ENCODE measurements around the gene DISC1. TPM values are rescaled to one million over a fixed set of nuclear protein-coding genes. Genes with fewer than 3 reads are reported as not detected.

DISC1 gene
- total and polyA plus RNA-seq, 2 of the 13 experiments (the other 11 are each of a cell fraction or from before 2014, with no cell fraction given), result 4.2 to 4.6 TPM

GRCh38 chr1:231841616-231842344, 215.2 kb downstream of the DISC1 start (continued):
- TF ChIP-seq ZFP90 (CRISPR knock-in tag; IDR thresholded peaks at IDR 0.05; ENCODE audit: borderline replicate concordance) (no peak), ZNF567 (CRISPR knock-in tag; IDR thresholded peaks at IDR 0.05; ENCODE audit: borderline replicate concordance) (no peak), ZNF17 (CRISPR knock-in tag; IDR thresholded peaks at IDR 0.05) (no peak), ATF1 (CRISPR knock-in tag; IDR thresholded peaks at IDR 0.05) (no peak), ZNF138 (CRISPR knock-in tag; IDR thresholded peaks at IDR 0.05; ENCODE audit: low read depth) (no peak), RNF2 (conservative IDR thresholded peaks at IDR 0.05; ENCODE audit: low read depth) (no peak), CCDC6 (CRISPR knock-in tag; IDR thresholded peaks at IDR 0.05) (no peak), ZNF782 (CRISPR knock-in tag; IDR thresholded peaks at IDR 0.05; ENCODE audit: borderline replicate concordance) (no peak), BHLHE40 (IDR thresholded peaks at IDR 0.05; ENCODE audit: low read length) (0 out of 2 replicates have a peak, but pooled peaks have one; percentile 46), ZSCAN22 (CRISPR knock-in tag; IDR thresholded peaks at IDR 0.05) (no peak), ZNF737 (CRISPR knock-in tag; IDR thresholded peaks at IDR 0.05; ENCODE audit: borderline replicate concordance) (no peak), HNF1B (CRISPR knock-in tag; IDR thresholded peaks at IDR 0.05) (peak; percentile 59; the same call in 1 of the 2 replicates), SP140L (CRISPR knock-in tag; IDR thresholded peaks at IDR 0.05; ENCODE audit: borderline replicate concordance) (no peak), ZNF292 (CRISPR knock-in tag; IDR thresholded peaks at IDR 0.05; ENCODE audit: borderline replicate concordance, low read depth) (0 out of 2 replicates have a peak, but pooled peaks have one; percentile 30), GATA4 (IDR thresholded peaks at IDR 0.05; ENCODE audit: borderline replicate concordance, low read depth) (no peak), PLSCR1 (CRISPR knock-in tag; IDR thresholded peaks at IDR 0.05; ENCODE audit: borderline replicate concordance) (no peak), ZNF382 (CRISPR knock-in tag; IDR thresholded peaks at IDR 0.05; ENCODE audit: borderline replicate concordance) (no peak), IKZF4 (CRISPR knock-in tag; IDR thresholded peaks at IDR 0.05; ENCODE audit: borderline replicate concordance, low read depth, not compliant biosample characterization) (no peak)
- TF ChIP-seq, protein P1, sequence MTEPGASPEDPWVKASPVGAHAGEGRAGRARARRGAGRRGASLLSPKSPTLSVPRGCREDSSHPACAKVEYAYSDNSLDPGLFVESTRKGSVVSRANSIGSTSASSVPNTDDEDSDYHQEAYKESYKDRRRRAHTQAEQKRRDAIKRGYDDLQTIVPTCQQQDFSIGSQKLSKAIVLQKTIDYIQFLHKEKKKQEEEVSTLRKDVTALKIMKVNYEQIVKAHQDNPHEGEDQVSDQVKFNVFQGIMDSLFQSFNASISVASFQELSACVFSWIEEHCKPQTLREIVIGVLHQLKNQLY (CRISPR knock-in tag; IDR thresholded peaks at IDR 0.05), result 0 out of 2 replicates have a peak, but pooled peaks have one; percentile 1
- TF ChIP-seq, protein P2, sequence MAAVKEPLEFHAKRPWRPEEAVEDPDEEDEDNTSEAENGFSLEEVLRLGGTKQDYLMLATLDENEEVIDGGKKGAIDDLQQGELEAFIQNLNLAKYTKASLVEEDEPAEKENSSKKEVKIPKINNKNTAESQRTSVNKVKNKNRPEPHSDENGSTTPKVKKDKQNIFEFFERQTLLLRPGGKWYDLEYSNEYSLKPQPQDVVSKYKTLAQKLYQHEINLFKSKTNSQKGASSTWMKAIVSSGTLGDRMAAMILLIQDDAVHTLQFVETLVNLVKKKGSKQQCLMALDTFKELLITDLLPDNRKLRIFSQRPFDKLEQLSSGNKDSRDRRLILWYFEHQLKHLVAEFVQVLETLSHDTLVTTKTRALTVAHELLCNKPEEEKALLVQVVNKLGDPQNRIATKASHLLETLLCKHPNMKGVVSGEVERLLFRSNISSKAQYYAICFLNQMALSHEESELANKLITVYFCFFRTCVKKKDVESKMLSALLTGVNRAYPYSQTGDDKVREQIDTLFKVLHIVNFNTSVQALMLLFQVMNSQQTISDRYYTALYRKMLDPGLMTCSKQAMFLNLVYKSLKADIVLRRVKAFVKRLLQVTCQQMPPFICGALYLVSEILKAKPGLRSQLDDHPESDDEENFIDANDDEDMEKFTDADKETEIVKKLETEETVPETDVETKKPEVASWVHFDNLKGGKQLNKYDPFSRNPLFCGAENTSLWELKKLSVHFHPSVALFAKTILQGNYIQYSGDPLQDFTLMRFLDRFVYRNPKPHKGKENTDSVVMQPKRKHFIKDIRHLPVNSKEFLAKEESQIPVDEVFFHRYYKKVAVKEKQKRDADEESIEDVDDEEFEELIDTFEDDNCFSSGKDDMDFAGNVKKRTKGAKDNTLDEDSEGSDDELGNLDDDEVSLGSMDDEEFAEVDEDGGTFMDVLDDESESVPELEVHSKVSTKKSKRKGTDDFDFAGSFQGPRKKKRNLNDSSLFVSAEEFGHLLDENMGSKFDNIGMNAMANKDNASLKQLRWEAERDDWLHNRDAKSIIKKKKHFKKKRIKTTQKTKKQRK (IDR thresholded peaks at IDR 0.05; ENCODE audit: low read length), result no peak
